CD1c-positive myeloid dendritic cell (primary cell): ENCODE data around the gene KCNH1.

Experiments used
- DNase-seq: peaks from one replicate; pipeline ENCODE4 v3.0.0-alpha.2; 2016; ENCODE audit errors: extremely low spot score

KCNH1 gene

GRCh38 chr1:210726621-210727020, 407.3 kb downstream of the KCNH1 start:
- DNase-seq: peak; percentile 25

DNA sequence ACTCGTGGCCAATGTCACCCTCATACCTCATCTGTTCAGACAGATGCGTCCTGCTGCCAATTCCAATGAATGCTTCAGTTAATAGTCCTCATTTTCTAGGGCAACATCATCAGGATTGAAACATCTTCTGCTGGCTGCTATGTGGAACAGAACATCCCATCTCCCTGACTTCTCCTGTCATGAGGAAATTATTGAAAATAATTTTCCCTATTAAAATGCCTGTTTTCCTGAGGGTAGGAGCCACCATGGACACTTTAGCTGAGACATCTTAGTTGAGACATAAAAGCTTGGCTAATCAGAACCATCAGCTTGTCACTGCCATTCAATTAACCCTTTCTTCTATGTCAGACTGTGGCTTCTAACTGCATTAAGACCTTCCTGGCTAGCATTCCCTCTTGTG, 409.2 kb downstream of the KCNH1 start:
- DNase-seq: no peak

- DNase-seq: no peak
These were observed 410.3 kb downstream of the KCNH1 start for GRCh38 chr1:210723646-210724045.

DNA sequence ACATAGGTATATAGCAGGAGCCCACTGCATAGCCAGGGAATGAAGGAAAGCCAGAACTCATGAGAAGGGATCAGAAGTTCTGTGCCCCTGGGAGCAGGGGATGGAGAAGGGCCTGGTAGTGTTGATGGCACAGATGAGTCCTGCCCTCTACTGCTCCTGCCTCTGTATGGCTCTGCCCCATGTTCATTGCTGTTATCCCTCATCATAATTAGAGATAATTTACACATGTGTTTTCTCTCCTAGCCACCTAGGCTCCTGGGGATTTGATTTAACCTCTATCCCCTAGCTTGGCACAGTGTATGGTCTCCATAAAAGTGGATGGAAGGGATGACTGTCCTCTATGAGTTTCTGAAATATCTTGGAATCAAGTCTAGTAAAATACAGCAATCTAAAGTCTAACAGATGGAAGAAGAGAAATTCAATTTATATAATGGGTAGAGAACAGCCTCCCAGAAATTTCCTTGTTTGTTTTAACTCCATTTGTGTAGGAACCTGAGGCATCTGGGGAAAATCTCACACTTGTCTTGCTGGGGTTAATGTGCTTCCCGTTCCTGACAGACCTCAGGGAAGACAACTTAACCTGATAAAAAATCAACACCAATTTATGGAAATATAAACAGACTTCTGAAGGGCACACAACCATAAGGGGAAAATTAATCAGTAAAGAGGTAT, 411.4 kb downstream of the KCNH1 start:
- no peak for DNase-seq

DNA sequence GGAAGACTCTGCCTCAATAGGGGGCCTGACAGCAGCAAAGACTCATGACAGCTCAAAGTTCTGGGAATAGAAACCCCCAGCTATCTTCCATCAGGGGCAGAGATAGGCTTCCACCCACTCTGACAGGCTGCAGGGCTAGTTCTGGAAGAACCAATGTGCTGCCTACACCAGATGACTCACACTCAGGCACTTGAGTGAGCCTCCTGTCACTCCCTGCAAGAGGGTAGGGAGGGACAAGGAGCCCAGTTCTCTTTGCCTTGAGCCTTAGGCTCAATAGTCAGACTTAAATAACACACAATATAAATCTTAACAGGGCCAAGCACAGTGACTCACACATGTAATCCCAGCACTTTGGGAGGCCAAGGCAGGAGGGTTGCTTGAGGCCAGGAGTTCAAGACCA, 418.9 kb downstream of the KCNH1 start:
- no peak for DNase-seq

GRCh38 chr1:210711825-210712612, 421.9 kb downstream of the KCNH1 start:
- DNase-seq: no peak

GRCh38 chr1:210709701-210710100, 424.2 kb downstream of the KCNH1 start:
- no peak for DNase-seq

- no peak for DNase-seq
These were observed 426.4 kb downstream of the KCNH1 start for GRCh38 chr1:210707300-210708240.

- no peak for DNase-seq
These were observed 427.7 kb downstream of the KCNH1 start for GRCh38 chr1:210706246-210706645.

DNA sequence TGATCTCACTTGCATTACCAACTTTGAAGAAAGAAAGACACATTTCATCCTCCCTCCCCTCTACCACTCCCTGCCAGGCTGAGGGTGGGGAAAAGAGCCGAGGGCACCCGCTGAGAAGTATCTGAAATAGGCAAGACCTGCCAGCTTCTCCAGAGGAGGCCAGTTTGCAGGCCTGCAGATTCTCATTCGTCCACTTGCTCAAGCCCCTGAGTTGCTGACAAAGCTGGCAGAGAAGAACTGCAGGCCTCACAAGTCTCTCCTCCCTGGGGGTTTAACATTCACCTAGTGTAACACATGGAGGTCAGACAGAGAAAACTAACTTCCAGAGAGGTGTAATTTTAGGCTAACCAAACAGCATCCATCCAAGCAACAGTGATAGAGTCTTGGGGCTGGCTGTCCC, 428.9 kb downstream of the KCNH1 start:
- no peak for DNase-seq

- DNase-seq: no peak
These were observed 430.4 kb downstream of the KCNH1 start for GRCh38 chr1:210703593-210703992.

DNA sequence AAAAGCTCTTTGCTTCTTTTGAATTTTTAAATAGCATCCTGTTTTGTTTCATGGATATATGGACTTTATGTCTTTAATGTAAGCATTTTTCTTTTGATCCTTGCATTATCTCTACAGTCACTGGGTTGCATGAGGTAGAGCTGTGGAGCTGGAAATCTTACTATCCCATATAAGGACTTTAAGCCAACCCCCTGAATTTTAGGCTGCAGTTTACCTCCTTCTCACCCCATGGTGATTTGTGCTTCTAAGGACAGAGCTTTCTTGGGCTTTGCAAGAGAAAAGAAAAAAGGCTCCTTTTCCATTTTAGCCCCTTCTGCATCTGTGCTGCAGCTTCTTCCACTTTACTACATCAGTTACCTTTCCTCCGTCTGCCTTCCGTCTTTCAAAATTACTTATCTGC, 431.4 kb downstream of the KCNH1 start:
- no peak for DNase-seq

GRCh38 chr1:210700511-210700910, 433.4 kb downstream of the KCNH1 start:
- no peak for DNase-seq

DNA sequence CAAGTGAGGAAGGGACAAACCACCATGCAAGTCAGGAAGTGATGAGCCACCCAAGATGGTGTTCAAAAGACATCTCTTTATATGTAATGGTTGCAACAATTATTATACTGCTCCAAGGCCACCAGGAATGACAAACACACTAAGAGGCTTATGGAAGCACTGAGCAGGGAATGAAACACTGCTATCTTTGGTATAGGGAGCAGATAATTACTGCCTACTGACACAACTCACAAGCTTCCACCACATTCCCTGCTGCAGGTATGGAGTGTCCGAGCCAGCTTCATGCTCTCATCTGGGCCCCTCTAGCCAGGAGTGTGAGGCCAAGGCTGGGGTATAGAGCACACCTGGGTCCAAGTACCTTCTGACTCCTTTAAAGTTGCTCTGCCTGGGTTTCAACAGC, 433.9 kb downstream of the KCNH1 start:
- DNase-seq: no peak

DNA sequence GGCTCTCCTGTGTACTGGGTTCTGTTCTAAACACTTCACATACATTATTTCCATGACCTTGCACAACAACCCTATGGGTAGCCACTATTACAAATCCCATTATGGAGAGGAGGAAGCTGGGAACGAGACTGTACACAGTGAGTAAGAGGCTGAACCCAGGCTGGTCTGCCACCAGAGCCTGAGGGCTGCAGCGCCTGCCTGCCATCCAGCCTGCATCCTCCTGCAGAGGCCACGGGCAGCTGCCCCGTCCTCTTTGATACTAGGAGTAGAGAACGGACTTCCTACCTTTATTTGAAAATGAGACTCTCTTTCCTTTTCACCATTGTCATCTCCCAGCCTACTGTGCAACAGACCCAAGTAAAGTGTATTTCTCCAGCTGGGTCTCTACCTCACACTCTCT, 435.3 kb downstream of the KCNH1 start:
- DNase-seq: no peak

DNA sequence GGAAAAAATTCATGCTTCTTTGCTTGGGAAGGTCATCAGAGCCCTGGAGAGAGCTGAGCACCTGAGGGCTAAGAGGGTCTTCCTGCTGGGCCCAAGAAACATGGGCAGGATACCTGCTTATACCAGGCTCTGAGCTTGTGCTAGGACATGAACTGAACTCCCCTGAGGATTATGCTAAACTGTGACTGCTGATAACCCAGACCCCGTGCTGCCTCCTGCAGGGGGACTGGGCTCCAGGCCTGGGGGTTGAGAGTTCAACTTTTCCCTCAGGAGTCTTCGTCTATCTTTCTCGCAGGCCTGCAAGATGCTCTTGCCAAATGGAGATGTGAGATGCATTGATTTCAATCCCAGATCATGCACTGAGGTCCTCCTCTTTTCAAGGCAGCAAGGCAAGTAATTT, 436.8 kb downstream of the KCNH1 start:
- no peak for DNase-seq

GRCh38 chr1:210696709-210697108, 437.2 kb downstream of the KCNH1 start:
- no peak for DNase-seq

- DNase-seq: no peak
These were observed 438.9 kb downstream of the KCNH1 start for GRCh38 chr1:210695026-210695425.

DNA sequence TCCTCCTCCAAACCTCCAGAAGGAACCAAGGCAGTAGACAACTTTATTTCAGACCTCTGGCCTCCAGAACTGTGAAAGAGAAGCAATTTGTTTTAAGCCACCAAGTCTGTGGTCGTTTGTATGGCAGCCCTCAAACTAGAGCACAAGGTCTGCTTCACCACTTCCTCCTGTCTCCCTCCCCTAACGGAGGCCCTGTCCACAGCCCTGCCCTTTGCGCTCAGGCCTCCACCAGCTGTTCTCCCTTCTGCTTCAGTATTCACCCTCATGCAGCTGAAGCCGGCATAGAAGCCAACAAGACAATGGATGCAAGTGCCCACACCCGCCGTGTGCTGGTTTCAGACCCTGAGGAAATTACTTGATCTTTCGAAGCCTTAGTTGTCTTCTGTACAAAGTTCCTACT, 441.2 kb downstream of the KCNH1 start:
- no peak for DNase-seq

- DNase-seq: no peak
These were observed 442.8 kb downstream of the KCNH1 start for GRCh38 chr1:210691039-210691610.

GRCh38 chr1:210690236-210690635, 443.7 kb downstream of the KCNH1 start:
- DNase-seq: no peak

GRCh38 chr1:210689826-210690225, 444.1 kb downstream of the KCNH1 start:
- DNase-seq: no peak
